Right lobe of liver (tissue), 4 donors: ENCODE data around the gene EPHB3.

Experiments
- POLR2A ChIP-seq: fragments of 450-650 bp; IDR thresholded peaks from one replicate; pipeline ENCODE4 v1.6.1; 2017; ENCODE audit warnings: antibody characterized with exemption, mild to moderate bottlenecking
- TF ChIP-seq, protein P1 (sequence below), 4 donors: fragments of 200-600 bp in 3 of 4; fragments of 450-650 bp in 1 of 4; IDR thresholded peaks; one replicate each; pipeline versions ENCODE4 v1.5.1 to v1.8.0; 2016 to 2022; ENCODE audit warnings: antibody characterized with exemption in 4 of 4, mild to moderate bottlenecking in 2 of 4
- donor health status: DM: no; HTN: no; CAD: no.
- donor health status: DM: no; HTN: no; CAD: no.
- donor health status: DM: no; HTN: yes; CAD: no.

DNA sequence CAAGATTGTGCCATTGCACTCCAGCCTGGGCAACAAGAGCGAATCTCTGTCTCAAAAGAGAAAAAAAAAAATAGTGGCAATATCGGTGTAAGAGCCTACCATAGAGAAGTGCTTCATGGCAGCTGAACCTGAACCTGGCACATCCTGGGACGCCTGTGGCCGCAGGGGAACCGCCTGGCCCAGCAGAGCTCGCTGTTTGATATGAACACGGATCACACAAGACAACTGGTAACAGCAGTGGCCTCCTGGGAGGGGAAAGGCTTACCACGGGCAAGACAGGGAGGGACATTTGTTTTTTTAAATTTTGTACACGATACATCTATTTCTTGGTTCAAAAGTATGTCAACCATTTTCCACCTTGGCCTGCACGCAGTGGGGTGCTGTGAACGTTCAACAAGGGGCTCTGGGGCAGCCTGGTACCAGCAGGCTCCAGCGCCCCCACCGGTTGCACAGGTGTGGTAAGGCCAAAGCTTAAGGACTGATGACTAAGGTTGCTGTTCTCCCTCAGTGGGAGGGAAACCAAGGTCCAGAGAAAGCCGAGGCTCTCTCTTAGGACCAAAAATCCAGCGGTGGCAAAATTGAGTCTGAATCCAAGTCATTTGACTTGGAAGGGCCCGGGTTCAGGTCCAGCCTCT is 21.7 kb upstream of the EPHB3 start:
- TF ChIP-seq, protein P1, sequence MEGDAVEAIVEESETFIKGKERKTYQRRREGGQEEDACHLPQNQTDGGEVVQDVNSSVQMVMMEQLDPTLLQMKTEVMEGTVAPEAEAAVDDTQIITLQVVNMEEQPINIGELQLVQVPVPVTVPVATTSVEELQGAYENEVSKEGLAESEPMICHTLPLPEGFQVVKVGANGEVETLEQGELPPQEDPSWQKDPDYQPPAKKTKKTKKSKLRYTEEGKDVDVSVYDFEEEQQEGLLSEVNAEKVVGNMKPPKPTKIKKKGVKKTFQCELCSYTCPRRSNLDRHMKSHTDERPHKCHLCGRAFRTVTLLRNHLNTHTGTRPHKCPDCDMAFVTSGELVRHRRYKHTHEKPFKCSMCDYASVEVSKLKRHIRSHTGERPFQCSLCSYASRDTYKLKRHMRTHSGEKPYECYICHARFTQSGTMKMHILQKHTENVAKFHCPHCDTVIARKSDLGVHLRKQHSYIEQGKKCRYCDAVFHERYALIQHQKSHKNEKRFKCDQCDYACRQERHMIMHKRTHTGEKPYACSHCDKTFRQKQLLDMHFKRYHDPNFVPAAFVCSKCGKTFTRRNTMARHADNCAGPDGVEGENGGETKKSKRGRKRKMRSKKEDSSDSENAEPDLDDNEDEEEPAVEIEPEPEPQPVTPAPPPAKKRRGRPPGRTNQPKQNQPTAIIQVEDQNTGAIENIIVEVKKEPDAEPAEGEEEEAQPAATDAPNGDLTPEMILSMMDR (IDR thresholded peaks at IDR 0.05), result no peak
- TF ChIP-seq POLR2A, result no peak
